Ovary (tissue), 3 donors: ENCODE measurements around the gene POU6F2.

Source experiments
- CTCF ChIP-seq, 3 donors: fragments of 450-650 bp in 2 of 3; fragments of 200-600 bp in 1 of 3; IDR thresholded peaks; one replicate each; pipeline versions ENCODE4 v1.5.1 to v1.8.0; 2016 to 2022; ENCODE audit warnings: antibody characterized with exemption in 3 of 3, mild to moderate bottlenecking in 1 of 3
- EP300 ChIP-seq: sonication (generic); formaldehyde crosslinking; IDR thresholded peaks from one replicate; pipeline ENCODE4 v1.6.1; 2017; ENCODE audit warnings: antibody characterized with exemption
- donor health status: DM: no; HTN: no; CAD: no.

DNA sequence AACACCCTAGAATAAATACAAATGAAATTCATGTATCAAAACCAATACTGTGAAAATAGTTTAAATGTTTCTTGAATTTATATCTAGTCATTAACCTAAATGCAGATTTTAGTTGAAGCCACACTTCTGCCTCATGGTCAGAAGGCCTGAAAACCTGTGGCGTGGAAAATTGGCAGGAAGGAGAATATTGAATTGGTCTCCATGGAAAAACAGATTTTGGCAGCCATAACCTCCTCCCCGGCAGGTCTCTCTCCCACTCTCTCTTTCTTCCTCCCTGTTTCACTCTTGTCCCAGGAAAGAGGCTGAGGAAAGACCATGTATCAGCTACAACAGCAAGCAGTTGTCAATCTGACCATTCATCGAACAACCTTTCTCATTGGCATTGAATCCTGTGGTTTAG lies 427.9 kb downstream of the POU6F2 start:
- TF ChIP-seq CTCF (IDR thresholded peaks at IDR 0.05) = no peak
- no peak for TF ChIP-seq EP300
